Upper lobe of left lung (tissue), 4 donors: ENCODE results near the gene RUNDC1.

ENCODE experiments used
- CTCF ChIP-seq, 6 experiments: fragments of 450-650 bp in 4 of 6; fragments of 200-600 bp in 2 of 6; sonication (generic) in 2 of 6; IDR thresholded peaks; one replicate each; pipeline ENCODE4 v1.5.1; 2016 to 2019; ENCODE audit warnings: antibody characterized with exemption in 6 of 6
- POLR2A ChIP-seq, 4 donors: fragments of 450-650 bp; IDR thresholded peaks; one replicate each; pipeline ENCODE4 v1.5.1; 2016 to 2017; ENCODE audit warnings: antibody characterized with exemption in 4 of 4, mild to moderate bottlenecking in 2 of 4

GRCh38 chr17:42944211-42944610 lies 36.2 kb upstream of the RUNDC1 start:
- TF ChIP-seq CTCF (IDR thresholded peaks at IDR 0.05) (no peak), POLR2A (IDR thresholded peaks at IDR 0.05) (no peak)
